IPS DF 6.9 (cell line): ENCODE data around the gene NFIL3.
"Not testable (repeated sequence)": the region's sequence is repeated elsewhere in the genome, so short reads cannot be mapped to it uniquely, and the experiment has no call there.

Experiments used
- DNase-seq: peaks from one replicate; pipeline ENCODE4 v3.0.0-alpha.2; 2013; ENCODE audit warnings: low read depth, low spot score
- H3K27ac ChIP-seq: one replicate; pipeline ENCODE4 v1.5.1; 2013; ENCODE audit warnings: low read length, control low read depth
- H3K27me3 ChIP-seq: 2 replicates; pipeline ENCODE4 v1.6.1; 2013; ENCODE audit warnings: mild to moderate bottlenecking, low read length; ENCODE audit not compliant: control insufficient read depth, insufficient read depth
- H3K36me3 ChIP-seq: 2 replicates; pipeline ENCODE4 v1.6.1; 2013; ENCODE audit warnings: low read length; ENCODE audit not compliant: control insufficient read depth, insufficient read depth
- H3K4me1 ChIP-seq: 2 replicates; pipeline ENCODE4 v1.6.1; 2013; ENCODE audit warnings: low read length; ENCODE audit not compliant: control insufficient read depth, insufficient read depth
- H3K4me3 ChIP-seq: 2 replicates; pipeline ENCODE4 v1.5.1; 2013; ENCODE audit warnings: mild to moderate bottlenecking, low read length
- H3K9me3 ChIP-seq: 2 replicates; pipeline ENCODE4 v1.6.1; 2013; ENCODE audit warnings: low read length, inconsistent platforms; ENCODE audit not compliant: control insufficient read depth, insufficient read depth
- WGBS: extraction: QIAGEN DNeasy Blood & Tissue Kit; methylation state at CpG from one replicate; pipeline ENCODE4 v1.1.7; 2013; ENCODE audit warnings: mixed read lengths, missing lambda C conversion rate; ENCODE audit not compliant: insufficient read length, insufficient coverage; 5-methylcytosine and 5-hydroxymethylcytosine counted together

NFIL3 gene, protein sequence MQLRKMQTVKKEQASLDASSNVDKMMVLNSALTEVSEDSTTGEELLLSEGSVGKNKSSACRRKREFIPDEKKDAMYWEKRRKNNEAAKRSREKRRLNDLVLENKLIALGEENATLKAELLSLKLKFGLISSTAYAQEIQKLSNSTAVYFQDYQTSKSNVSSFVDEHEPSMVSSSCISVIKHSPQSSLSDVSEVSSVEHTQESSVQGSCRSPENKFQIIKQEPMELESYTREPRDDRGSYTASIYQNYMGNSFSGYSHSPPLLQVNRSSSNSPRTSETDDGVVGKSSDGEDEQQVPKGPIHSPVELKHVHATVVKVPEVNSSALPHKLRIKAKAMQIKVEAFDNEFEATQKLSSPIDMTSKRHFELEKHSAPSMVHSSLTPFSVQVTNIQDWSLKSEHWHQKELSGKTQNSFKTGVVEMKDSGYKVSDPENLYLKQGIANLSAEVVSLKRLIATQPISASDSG

DNA sequence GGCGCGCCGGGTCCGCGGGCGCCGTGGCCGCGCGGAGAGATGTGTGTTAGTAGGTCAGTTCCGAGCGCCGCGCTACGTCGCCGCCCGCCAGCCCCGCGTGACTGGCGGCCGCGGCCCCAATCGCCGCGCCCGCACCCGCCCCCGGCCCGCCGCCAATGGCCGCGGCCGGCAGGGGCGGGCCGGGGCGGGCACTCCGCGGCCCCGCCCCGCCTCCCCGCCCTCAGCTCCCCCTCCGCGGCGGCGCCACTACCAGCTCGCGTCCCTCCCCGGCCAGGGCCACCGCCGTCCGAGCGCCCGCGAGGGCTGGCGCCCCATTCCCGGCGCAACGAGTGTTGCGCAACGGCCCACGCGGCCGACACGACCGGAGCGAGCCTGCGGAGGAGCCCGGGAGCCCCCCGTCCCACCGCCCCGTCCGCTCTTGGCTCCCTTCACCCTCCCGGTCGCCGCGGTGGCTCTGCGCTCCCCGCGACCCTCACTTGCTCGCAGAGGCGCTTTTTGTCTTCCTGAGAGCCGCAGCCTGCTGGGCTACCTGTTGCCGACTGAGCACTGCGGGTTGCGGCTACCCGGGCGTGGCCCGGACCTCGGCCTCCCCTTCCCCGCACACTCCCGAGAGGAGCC lies at the start of gene NFIL3:
Gene NFIL3, minus strand, starts transcription at position 48 of the 618 bp plus-strand sequence. CDS start 13,098 bp downstream, outside the sequence.
- WGBS = no CpG with 5 or more reads among the region's 92 CpGs
- no peak within 1 kb of the TSS for H3K27ac ChIP-seq
- H3K27me3 ChIP-seq = peaks cover 22% of the 10 kb centered on the region
- H3K36me3 ChIP-seq = no peaks in the 10 kb centered on the region
- peaks cover 4% of the 10 kb centered on the region; the same call in 1 of the 2 replicates for H3K4me1 ChIP-seq
- no peaks in the 10 kb centered on the region for H3K9me3 ChIP-seq
- DNase-seq = no peak
- H3K4me3 ChIP-seq = peak within 1 kb of the TSS; percentile 98

DNA sequence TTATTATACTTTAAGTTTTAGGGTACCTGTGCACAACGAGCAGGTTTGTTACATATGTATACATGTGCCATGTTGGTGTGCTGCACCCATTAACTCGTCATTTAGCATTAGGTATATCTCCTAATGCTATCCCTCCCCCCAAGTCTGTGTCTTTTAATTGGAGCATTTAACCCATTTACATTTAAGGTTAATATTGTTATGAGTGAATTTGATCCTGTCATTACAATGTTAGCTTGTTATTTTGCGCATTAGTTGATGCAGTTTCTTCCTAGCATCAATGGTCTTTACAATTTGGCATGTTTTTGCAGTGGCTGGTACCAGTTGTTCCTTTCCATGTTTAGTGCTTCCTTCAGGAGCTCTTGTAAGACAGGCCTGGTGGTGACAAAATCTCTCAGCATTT lies 47.9 kb upstream of the NFIL3 start:
- not testable (repeated sequence) for H3K9me3 ChIP-seq, H3K27me3 ChIP-seq, H3K27ac ChIP-seq, DNase-seq, H3K36me3 ChIP-seq, H3K4me1 ChIP-seq, H3K4me3 ChIP-seq
- WGBS = no CpG with 5 or more reads among the region's 3 CpGs

DNA sequence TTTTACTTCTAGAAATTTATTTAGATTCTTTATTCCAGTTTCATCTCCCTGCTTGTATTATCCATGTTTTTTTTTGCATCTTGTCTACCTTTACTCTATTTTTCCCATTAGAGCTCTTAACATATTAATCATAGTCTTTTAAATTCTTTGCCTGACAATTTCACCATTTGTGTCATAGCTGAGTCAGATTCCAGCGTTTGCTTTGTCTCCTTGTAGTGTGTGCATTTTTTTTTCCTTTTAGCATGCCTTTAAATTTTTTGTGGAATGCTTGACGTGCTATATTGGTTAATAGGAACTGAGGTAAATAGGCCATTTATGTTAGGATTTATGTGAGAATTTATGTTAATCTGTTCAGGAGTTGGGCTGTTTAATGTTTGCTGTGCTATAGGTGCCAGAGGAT lies 41.8 kb upstream of the NFIL3 start:
- DNase-seq = no peak
- no peak overlapping the region for H3K27ac ChIP-seq
- no peaks in the 10 kb centered on the region for H3K27me3 ChIP-seq

DNA sequence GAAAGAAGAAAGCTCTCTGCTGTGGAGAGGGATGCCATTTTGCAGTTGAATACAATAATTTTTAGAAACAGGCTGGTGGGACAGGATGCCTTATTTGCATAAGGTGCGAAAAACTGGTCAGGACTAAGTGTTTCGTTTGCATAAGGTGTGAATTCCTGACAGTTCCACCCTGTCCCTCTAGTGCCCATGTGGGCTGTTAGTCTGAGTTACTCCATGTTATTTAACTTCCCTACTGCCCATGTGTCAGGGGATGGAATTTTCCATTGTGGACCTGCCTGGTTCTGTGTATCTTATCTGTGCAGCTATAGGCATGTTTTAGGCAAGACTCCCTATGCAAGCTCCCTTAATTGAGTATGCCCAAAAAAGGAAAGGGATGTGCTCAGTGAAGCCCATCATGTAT lies 35.3 kb upstream of the NFIL3 start:
- no peak overlapping the region for H3K27ac ChIP-seq
- no peak for DNase-seq
- no peaks in the 10 kb centered on the region for H3K27me3 ChIP-seq
- WGBS = no CpG with 5 or more reads among the region's 2 CpGs
- H3K4me3 ChIP-seq = no peak overlapping the region
- no peaks in the 10 kb centered on the region for H3K36me3 ChIP-seq
- no peaks in the 10 kb centered on the region for H3K4me1 ChIP-seq
- no peaks in the 10 kb centered on the region for H3K9me3 ChIP-seq

More for the DNA sequence above, 41.8 kb upstream of the NFIL3 start:
- H3K9me3 ChIP-seq = no peaks in the 10 kb centered on the region
- whole genome bisulfite sequencing = 100% methylated on average over 1 of the region's 2 CpGs
- H3K4me1 ChIP-seq = no peaks in the 10 kb centered on the region
- H3K36me3 ChIP-seq = no peaks in the 10 kb centered on the region
- no peak overlapping the region for H3K4me3 ChIP-seq

DNA sequence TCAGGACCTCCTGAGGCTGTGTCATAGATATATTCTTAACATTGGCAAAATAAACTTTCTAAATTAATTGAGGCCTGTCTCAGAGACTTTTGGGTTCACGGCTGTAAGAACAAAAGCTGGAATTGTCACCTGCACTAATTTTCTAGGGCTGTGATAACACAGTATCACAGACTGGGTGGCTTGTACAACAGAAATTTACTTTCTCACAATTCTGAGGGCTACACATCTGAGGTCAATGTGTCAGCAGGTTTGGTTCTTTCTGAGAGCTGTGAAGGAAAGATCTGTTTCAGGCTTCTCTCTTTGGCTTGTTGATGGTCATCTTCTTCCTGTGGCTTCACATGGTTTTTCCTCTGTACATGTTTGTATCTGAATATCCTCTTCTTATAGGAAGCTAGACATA lies 29.2 kb upstream of the NFIL3 start:
- Histone ChIP-seq H3K27ac (no peak overlapping the region), H3K4me1 (no peaks in the 10 kb centered on the region), H3K9me3 (no peaks in the 10 kb centered on the region), H3K36me3 (no peaks in the 10 kb centered on the region), H3K27me3 (no peaks in the 10 kb centered on the region), H3K4me3 (no peak overlapping the region)
- no peak for DNase-seq
- WGBS = no CpG with 5 or more reads among the region's 1 CpG

DNA sequence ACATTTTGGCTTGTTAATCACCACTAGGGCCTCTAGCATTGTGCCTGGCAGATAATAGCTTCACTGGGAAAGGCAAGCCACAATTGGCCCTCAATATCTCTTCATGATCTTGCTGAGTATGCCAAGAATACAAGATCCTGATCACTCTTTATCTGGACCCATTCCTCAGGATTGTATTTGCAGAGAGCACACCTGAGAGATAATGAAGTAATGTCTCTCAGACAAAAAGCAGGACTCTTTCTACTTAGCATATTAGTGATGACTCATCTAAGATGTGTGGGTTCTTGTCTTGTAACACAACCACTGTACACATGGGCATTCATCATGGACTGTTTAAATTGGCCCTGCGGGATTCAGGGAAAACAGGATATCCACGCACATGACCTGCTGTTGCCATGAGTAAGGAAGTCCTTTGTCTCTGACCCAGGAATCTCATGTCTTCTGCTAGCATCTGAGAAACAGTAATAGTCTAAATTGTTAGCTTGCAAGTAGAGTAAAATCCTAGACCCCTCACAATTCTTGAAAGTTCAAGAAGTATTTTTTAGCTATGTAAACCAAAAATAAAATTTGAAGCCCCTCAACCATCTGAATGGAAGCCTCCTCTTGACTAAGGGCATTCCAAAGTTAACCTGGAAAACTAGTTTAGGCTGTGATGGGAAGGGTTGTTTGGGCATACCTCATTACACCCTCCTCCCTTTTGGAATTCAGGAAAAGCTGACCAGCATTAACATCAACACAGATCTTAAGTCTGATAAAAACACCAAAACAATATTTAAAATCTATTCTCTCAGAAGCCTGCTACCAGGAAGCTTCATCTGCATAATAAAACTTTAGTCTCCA lies 28.0 kb upstream of the NFIL3 start:
- Histone ChIP-seq H3K27ac (no peak overlapping the region), H3K4me1 (no peaks in the 10 kb centered on the region), H3K36me3 (no peaks in the 10 kb centered on the region), H3K27me3 (no peaks in the 10 kb centered on the region), H3K4me3 (no peak overlapping the region), H3K9me3 (no peaks in the 10 kb centered on the region)
- WGBS = no CpG with 5 or more reads among the region's 2 CpGs
- no peak for DNase-seq

DNA sequence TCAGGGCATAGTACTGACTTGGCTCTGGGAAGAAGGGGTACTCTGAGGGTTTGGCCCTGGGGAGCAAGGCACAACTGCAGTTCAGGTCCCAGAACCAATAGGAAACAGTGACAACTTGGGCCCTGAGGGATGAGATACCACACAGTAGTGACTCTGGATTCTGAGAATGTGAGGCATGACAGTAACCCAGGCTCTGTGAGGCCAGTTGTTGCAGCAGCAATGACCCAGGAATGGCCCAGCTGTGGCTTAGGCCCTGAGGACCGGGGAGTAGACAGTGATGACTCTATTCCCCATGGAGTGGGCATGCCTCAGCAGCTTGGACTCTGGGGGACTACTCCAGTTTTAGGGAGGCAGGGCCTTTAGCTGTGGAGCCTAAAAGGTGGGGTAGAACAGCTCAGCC lies 21.5 kb upstream of the NFIL3 start:
- no peaks in the 10 kb centered on the region for H3K27me3 ChIP-seq
- H3K27ac ChIP-seq = no peak overlapping the region
- no CpG with 5 or more reads among the region's 1 CpG for WGBS
- H3K4me1 ChIP-seq = no peaks in the 10 kb centered on the region
- DNase-seq = no peak
- H3K36me3 ChIP-seq = no peaks in the 10 kb centered on the region; the same call in 1 of the 2 replicates
- no peak overlapping the region for H3K4me3 ChIP-seq
- no peaks in the 10 kb centered on the region for H3K9me3 ChIP-seq

DNA sequence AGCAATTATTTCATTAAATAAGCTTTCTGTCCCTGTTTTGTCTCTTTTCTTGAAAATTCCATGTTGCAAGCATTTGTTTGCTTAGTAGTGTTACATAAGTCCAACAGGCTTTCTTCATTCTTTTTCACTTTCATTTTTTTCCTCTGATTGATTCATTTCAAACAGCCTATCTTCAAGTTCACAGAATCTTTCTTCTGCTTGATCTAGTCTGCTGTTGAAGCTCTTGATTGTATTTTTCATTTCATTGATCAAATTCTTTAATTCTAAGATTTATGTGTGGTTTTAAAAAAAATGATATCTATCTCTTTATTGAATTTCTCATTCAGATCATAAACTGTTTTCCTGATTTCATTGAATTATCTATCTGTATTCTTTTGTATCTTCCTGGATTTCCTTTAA lies 20.4 kb upstream of the NFIL3 start:
- no peaks in the 10 kb centered on the region; the same call in 1 of the 2 replicates for H3K36me3 ChIP-seq
- H3K27ac ChIP-seq = no peak overlapping the region

DNA sequence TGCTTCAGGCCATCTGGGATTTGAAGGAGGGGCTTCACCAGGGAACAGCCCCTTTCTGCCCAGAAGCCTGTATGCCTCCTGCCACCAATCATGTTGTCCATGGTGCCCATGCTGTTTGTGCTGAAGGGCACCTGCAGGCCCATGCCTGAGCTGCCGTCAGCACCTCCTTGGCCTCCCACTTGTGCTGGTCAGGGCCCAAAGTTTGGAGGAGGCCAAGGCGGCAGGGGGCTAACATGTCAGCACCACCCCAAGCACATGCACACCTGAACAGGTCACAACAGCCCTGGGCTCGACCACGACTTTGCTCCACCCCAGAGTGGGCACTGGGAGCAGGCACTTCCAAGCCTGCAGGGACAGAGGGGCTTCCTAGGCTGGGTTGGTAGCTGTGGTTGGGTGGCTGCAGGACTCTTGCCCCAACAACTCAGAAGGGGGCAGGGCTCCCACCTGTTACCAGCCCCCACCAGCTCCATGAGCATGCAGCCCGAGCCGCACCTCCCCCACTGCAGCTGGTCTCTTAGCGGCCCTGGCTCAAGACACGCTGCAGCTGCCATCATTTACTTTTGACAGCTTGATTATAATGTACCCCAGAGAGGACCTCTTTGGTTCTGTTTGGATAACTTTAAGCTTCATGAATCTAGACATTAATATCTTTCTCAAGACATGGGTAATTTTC lies 19.8 kb upstream of the NFIL3 start:
- Histone ChIP-seq H3K4me1 (no peaks in the 10 kb centered on the region), H3K27me3 (no peaks in the 10 kb centered on the region), H3K4me3 (no peak overlapping the region), H3K27ac (no peak overlapping the region), H3K36me3 (no peaks in the 10 kb centered on the region; the same call in 1 of the 2 replicates), H3K9me3 (no peaks in the 10 kb centered on the region)
- DNase-seq = no peak
- WGBS = no CpG with 5 or more reads among the region's 8 CpGs

More for the DNA sequence above, 20.4 kb upstream of the NFIL3 start:
- H3K27me3 ChIP-seq = no peaks in the 10 kb centered on the region
- H3K4me1 ChIP-seq = no peaks in the 10 kb centered on the region
- no peak for DNase-seq
- H3K9me3 ChIP-seq = no peaks in the 10 kb centered on the region
- H3K4me3 ChIP-seq = no peak overlapping the region

DNA sequence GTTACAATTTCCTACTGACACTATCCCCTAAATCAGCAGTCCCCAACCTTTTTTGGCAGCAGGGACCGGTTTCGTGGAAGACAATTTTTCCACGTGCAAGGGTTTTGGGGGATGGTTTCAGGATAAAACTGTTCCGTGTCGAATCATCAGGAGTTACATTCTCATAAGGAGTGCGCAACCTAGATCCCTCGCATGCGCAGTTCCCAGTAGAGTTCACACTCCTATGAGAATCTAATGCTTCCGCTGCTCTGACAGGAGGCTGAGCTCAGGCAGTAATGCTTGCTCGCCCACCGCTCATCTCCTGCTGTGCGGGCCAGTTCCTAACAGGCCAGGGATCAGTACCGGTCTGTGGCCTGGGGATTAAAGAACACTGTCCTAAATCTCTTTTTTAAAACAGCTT lies 13.2 kb upstream of the NFIL3 start:
- Histone ChIP-seq H3K36me3 (no peaks in the 10 kb centered on the region), H3K4me3 (no peak overlapping the region), H3K27me3 (no peaks in the 10 kb centered on the region), H3K27ac (no peak overlapping the region), H3K9me3 (no peaks in the 10 kb centered on the region), H3K4me1 (no peaks in the 10 kb centered on the region)
- WGBS = no CpG with 5 or more reads among the region's 13 CpGs
- DNase-seq = no peak
